ENCODE data around the gene PRPS1. TPM values are rescaled to one million over a fixed set of nuclear protein-coding genes. Genes with fewer than 3 reads are reported as not detected.

The PRPS1 gene
- total RNA-seq, 1 donor from 2014 or later, result 264 TPM

- peak overlapping the region; percentile 3 for H3K4me3 Mint-ChIP-seq
- H3K27me3 ChIP-seq, result no peaks in the 10 kb centered on the region
- no peak for TF ChIP-seq CTCF (IDR thresholded peaks at IDR 0.05)
- TF ChIP-seq EZH2 (IDR thresholded peaks at IDR 0.05), result no peak
- TF ChIP-seq EZH2phosphoT487 (IDR thresholded peaks at IDR 0.05), result no peak
- no peak overlapping the region for H3K9ac ChIP-seq
- peaks cover 36% of the 10 kb centered on the region for H3K79me2 ChIP-seq (ENCODE audit: low read depth)
- no peaks in the 10 kb centered on the region for H3K27me3 Mint-ChIP-seq (ENCODE audit: insufficient read depth, low read depth)
- H2AFZ ChIP-seq (replicated peaks), result no peak overlapping the region
- no peak overlapping the region for H3K27ac ChIP-seq
- DNase-seq (ENCODE audit: low spot score), result no peak
- H3K9me3 ChIP-seq (ENCODE audit: low read depth), result no peaks in the 10 kb centered on the region
- H3K9me3 Mint-ChIP-seq, result peaks cover 7% of the 10 kb centered on the region
- no peak overlapping the region for H3K4me2 ChIP-seq
- no peaks in the 10 kb centered on the region for H3F3A ChIP-seq (ENCODE audit: low read depth)
- H4K20me1 ChIP-seq (ENCODE audit: low read depth), result peaks cover 30% of the 10 kb centered on the region
- no peaks in the 10 kb centered on the region for H3K36me3 ChIP-seq
- peaks cover 26% of the 10 kb centered on the region for H3K4me1 Mint-ChIP-seq
- peaks cover 4% of the 10 kb centered on the region for H3K36me3 Mint-ChIP-seq
- H3K4me3 ChIP-seq, result no peak overlapping the region
- H3K27ac Mint-ChIP-seq, result no peak overlapping the region
- peaks cover 14% of the 10 kb centered on the region for H3K4me1 ChIP-seq
Measured at GRCh38 chrX:107626916-107627315, 1.4 kb upstream of the PRPS1 start.

GRCh38 chrX:107628662-107629539 is 591 bp downstream of the PRPS1 start:
- H3K79me2 ChIP-seq (ENCODE audit: low read depth), result peaks cover 55% of the 10 kb centered on the region
- no peaks in the 10 kb centered on the region for H3K36me3 ChIP-seq
- DNase-seq (ENCODE audit: low spot score), result peak; percentile 63
- peak overlapping the region; percentile 86 for H3K4me2 ChIP-seq
- H3K4me3 ChIP-seq, result peak overlapping the region; percentile 79
- H3F3A ChIP-seq (ENCODE audit: low read depth), result no peaks in the 10 kb centered on the region
- peaks cover 14% of the 10 kb centered on the region for H3K4me1 ChIP-seq
- Mint-ChIP-seq H3K4me3 (peak overlapping the region; percentile 97), H3K36me3 (peaks cover 14% of the 10 kb centered on the region), H3K27me3 (ENCODE audit: insufficient read depth, low read depth) (no peaks in the 10 kb centered on the region), H3K27ac (peak overlapping the region; percentile 14), H3K4me1 (peaks cover 26% of the 10 kb centered on the region), H3K9me3 (peaks cover 3% of the 10 kb centered on the region)
- H3K9ac ChIP-seq, result peak overlapping the region; percentile 64
- TF ChIP-seq EZH2phosphoT487 (IDR thresholded peaks at IDR 0.05) (no peak), CTCF (IDR thresholded peaks at IDR 0.05) (no peak), EZH2 (IDR thresholded peaks at IDR 0.05) (no peak)
- no peaks in the 10 kb centered on the region for H3K27me3 ChIP-seq
- H2AFZ ChIP-seq (replicated peaks), result peak overlapping the region; percentile 32
- no peaks in the 10 kb centered on the region for H3K9me3 ChIP-seq (ENCODE audit: low read depth)
- H3K27ac ChIP-seq, result no peak overlapping the region
- H4K20me1 ChIP-seq (ENCODE audit: low read depth), result peaks cover 31% of the 10 kb centered on the region

GRCh38 chrX:107629540-107629909 is 1.2 kb downstream of the PRPS1 start:
- Histone ChIP-seq H3K27ac (no peak overlapping the region), H3K36me3 (no peaks in the 10 kb centered on the region), H3K9me3 (ENCODE audit: low read depth) (no peaks in the 10 kb centered on the region), H3K79me2 (ENCODE audit: low read depth) (peaks cover 62% of the 10 kb centered on the region), H3K27me3 (no peaks in the 10 kb centered on the region), H3K4me2 (peak overlapping the region; percentile 86), H4K20me1 (ENCODE audit: low read depth) (peaks cover 31% of the 10 kb centered on the region), H3K4me3 (peak overlapping the region; percentile 79), H3K4me1 (peaks cover 14% of the 10 kb centered on the region), H2AFZ (replicated peaks) (no peak overlapping the region), H3F3A (ENCODE audit: low read depth) (no peaks in the 10 kb centered on the region), H3K9ac (peak overlapping the region; percentile 64)
- peak; percentile 56 for DNase-seq (ENCODE audit: low spot score)
- H3K9me3 Mint-ChIP-seq, result peaks cover 3% of the 10 kb centered on the region
- H3K27me3 Mint-ChIP-seq (ENCODE audit: insufficient read depth, low read depth), result no peaks in the 10 kb centered on the region
- H3K4me3 Mint-ChIP-seq, result peak overlapping the region; percentile 97
- peak overlapping the region; percentile 14 for H3K27ac Mint-ChIP-seq
- H3K4me1 Mint-ChIP-seq, result peaks cover 26% of the 10 kb centered on the region
- peaks cover 16% of the 10 kb centered on the region for H3K36me3 Mint-ChIP-seq
- TF ChIP-seq CTCF (IDR thresholded peaks at IDR 0.05), result peak; percentile 47
- TF ChIP-seq EZH2 (IDR thresholded peaks at IDR 0.05), result no peak
